GM19395 (cell line): ENCODE data around the gene TPH2.
A peak's percentile ranks its signal among the peaks of the same experiment; 100 is the strongest.

Source experiments
- ATAC-seq: cut with Tn5 transposase; IDR thresholded peaks from one replicate; pipeline ENCODE4 v1.9.1; 2021; ENCODE audit warnings: mild to moderate bottlenecking, moderate library complexity; ENCODE audit not compliant: unreplicated experiment

The TPH2 gene

DNA sequence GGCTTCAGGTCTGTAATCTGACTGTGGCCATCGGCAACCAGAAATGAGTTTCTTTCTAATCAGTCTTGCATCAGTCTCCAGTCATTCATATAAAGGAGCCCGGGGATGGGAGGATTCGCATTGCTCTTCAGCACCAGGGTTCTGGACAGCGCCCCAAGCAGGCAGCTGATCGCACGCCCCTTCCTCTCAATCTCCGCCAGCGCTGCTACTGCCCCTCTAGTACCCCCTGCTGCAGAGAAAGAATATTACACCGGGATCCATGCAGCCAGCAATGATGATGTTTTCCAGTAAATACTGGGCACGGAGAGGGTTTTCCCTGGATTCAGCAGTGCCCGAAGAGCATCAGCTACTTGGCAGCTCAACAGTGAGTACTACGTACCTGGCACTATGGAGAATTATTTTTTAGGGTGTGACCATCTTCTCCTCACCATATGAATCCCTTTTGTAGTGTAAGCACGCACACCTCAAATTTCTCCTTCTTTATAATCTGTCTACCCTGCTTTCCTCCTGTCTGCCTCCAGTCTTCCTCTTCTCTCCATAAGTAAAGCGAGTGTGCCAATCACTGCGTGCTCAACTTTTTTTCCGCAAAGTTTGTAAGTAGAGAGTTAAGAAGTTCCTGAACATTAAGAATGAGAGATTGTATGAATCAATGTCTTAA, at the start of gene TPH2:
TPH2 (plus strand) TSS at position 118 of the 658 bp plus-strand sequence; CDS start at position 260, 142 bp downstream.
- peak; percentile 78 for ATAC-seq

DNA sequence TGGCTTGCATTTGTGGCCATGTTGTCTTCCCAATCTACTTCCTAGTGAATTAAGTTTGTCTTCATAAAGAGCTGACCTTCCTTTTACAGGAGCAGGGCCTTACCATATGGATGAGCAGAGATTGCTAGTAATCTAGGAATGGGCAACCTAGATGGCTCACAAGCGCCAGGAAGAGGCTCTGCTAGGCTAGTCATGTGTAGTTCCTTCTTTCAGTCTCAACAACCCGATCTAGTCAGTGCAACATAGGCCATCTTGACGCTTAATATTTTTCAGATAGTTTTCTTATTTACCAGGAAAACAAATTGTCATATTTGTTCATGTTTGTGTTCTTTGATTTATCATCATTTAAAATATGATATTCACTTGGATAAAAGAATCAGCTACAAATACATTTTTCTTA, 48.2 kb upstream of the TPH2 start:
- no peak for ATAC-seq

- ATAC-seq, result no peak
These were observed 46.6 kb upstream of the TPH2 start for GRCh38 chr12:71892059-71892458.

DNA sequence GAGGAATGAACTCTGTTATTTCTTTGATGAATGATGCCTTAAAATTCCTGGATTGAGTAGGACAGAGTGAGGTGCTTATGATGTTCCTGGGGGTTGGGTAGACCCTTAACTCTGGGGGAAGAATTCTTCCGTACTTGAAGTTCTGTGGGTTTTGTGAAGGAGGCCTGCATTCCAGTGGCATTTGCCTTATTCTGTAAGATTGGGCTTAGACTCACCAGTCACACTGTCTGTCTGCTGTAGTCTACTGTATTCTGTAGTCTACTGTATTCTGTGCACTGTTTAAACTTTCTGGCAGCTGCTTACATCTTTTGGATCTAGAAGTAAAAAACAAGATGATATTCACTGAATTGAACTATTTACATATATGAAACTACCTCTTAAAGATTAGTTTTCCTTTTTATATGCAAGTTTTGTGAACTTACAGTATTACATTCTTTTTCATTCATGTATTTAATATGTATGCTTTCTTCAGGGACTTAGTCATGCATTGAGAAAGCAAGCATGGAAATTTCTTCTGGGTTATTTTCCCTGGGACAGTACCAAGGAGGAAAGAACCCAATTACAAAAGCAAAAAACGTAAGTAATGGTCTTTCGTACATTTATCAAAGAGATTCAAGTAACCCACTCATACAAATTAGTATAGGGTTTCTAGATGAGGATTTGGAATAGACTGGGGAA, 42.3 kb upstream of the TPH2 start:
- no peak for ATAC-seq

DNA sequence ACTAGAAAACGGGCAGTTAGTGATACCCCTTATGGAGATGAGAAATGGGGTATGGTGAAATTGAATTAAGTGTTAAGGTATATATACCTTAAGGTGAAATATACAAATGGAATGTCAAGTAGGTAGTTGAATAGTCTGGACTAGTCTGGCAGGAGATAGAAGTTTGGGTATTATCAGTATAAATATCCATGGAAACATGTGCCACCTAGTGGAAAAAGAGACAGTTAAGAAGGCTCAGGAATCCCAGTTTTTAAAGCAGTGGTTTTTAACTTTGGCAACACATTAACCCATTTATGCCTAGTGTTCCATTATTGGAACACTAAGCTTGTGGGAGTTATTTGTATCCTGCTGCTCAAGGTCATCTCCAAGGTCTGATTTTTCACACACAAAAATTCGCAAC, 38.6 kb upstream of the TPH2 start:
- ATAC-seq, result no peak

GRCh38 chr12:71904629-71905028, 34.0 kb upstream of the TPH2 start:
- no peak for ATAC-seq

DNA sequence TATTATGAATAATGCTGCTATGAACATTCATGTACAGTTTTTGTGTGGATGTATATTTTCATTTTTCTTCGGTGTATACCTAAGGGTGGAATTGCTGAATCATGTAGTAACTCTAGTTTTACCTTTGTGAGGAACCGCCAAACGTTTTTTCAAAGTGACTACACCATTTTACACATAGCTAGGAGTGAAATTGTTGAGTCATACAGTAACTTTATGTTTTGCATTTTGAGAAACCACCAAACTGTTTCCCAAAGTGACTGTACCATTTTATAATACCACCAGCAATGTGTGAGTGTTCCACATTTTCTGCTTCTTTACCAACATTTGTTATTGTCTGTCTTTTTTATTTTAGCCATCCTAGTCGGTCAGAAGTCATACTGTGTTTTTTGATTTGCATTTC, 3.1 kb upstream of the TPH2 start:
- peak; percentile 88 for ATAC-seq

- ATAC-seq, result no peak
These were observed 1.4 kb downstream of the TPH2 start for GRCh38 chr12:71940068-71940467.

DNA sequence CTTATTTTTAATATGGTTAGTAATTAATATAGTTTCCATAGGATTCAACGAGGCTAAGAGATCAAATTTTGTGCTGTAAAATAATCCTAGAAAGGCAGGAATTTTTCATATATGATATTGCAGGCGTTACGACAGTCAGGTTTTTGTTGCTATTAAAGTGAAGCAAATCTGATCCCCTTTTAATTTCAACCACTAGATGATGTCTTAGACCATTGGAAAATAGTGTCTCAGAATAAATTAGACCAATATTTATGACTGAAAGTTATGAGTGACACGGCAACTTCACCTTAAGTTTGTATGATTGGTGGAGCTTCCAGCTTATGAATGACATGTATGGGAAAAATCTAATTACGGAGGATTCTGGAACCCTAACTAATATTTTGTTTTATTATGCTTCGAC, 2.5 kb downstream of the TPH2 start:
- no peak for ATAC-seq

DNA sequence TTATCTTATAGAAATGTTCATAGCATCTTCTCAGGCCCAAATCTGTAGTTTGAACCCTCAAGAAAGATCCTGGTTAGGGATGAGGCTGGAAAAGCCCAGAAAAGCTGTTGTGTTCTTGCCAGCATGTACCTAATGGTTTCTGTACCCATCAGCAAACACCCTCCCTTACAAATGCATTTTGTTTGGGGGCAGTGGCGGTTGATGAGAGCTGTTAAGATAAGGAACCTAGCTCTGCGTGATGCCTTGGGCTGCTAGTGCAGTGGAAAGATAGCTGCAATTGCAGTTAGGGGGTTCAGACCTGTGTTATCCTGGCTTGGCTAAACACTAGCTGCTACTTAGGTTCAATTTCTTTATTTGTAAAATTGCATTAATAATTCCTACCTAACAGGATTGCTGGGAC, 3.6 kb downstream of the TPH2 start:
- ATAC-seq, result no peak

DNA sequence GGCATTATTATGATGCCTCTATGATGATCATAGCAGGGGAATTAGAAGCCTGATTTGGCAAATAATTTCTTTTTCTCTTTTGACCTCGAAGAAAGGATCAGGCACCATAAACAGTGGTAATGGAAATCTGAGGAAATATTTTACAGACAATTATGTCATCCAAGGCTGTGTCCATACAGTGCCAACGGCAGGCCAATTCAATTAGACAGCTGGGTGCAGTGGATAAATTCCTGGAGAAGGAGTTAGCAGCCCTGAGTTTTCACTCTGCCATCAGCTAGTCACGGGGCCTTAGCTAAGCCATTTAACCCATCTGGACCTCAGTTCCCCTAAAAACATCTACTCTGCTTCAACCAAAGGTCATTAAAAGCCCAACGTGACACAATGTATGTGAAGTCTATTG, 4.1 kb downstream of the TPH2 start:
- no peak for ATAC-seq

- ATAC-seq, result no peak
These were observed 6.5 kb downstream of the TPH2 start for GRCh38 chr12:71945121-71945520.

DNA sequence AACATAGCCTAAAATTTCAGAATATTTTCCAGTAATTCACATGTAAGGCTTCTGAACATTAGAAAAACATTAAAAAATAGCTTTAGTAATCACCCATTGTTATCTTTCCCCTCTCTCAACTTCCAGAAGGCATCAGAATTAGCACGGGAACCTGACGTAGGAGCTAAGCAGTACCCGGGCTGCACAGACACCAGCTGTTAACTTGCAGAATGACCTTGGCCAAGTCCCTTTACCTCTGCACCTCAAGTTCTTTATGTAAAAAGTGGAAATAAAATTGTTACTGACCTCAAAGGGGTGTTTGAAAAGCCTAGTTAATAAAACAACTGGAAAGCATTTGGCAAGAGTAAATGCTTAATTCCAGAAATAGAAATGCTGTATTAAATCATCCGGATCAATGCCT, 7.2 kb downstream of the TPH2 start:
- no peak for ATAC-seq

DNA sequence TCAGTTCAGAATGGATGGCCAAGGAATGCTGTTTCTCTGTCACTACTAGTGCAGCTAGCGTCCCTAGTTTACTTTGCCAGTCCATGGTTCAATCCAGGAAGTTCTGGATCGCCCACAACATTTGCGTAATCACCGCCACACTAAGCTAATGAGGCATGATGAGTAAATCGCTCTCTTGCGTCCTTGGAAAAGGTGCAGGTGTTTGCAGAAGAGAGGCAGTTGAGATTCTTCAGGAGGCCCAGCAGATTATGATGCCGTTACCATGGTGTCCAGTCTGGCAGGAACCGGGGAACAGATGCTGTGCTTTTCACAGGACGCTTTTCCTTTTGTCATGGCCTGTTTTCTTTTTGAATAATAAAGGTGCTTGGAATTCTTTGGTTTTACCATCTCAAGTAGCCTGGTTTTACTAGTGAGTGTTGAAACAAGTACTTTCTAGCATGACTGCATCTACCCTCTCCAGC, 9.0 kb downstream of the TPH2 start:
- ATAC-seq, result no peak

- no peak for ATAC-seq
These were observed 9.7 kb downstream of the TPH2 start for GRCh38 chr12:71948390-71948789.

DNA sequence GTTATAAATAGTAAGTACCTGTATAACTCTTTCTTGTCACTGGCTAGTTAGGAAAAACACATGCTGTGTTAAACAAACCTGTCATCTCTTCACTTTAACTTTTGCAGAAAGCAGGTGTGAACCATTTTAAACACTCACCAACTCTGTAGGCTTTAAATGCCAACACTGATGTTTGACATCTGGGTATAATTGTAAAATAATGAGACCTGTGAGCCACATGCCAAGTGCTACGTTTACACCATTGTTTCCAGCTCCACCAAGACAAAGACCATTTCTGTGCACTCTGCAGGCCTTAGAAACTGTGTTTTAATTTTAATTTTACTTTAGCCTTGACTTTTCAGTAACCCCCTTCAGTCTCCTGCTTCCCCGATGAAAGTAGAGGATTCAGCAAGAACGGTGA, 11.0 kb downstream of the TPH2 start:
- no peak for ATAC-seq

DNA sequence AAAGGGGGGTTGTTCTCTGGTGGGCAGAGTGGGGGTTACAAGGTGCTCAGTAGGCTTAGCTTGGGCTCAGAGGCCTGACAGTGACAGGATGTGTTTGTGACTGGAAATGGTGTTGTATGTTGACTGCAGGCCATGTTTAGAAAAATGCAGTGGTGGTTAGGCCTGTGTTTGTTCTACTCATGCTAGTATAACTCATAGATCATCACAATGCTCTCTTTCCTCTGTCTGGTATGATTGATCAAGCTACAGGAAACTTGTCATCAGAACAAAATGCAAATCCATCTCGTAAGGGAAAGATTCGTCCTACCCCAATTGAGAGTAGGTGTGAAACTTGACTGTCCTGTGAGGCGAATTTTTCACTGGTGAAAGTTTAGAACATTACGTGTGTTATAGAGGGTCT, 11.8 kb downstream of the TPH2 start:
- ATAC-seq, result no peak

DNA sequence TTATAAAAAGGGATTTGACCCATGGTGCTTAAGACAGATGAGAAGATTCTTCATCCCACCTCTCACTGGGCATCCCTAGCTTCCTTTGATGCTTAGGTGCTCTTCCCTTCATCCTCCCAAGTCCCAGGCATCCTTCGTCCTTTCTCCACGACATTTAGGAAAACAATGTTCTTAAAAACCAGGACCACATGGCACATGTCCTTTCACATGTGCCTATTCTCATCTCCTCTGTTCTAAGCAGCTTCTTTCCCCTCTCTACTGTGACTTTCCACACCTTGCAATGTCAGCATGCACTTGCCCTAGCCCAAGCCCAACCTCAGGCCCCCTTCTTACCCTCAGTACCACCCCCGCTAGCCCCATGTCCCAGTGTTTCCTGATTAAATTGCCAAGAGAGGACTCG, 12.2 kb downstream of the TPH2 start:
- no peak for ATAC-seq

DNA sequence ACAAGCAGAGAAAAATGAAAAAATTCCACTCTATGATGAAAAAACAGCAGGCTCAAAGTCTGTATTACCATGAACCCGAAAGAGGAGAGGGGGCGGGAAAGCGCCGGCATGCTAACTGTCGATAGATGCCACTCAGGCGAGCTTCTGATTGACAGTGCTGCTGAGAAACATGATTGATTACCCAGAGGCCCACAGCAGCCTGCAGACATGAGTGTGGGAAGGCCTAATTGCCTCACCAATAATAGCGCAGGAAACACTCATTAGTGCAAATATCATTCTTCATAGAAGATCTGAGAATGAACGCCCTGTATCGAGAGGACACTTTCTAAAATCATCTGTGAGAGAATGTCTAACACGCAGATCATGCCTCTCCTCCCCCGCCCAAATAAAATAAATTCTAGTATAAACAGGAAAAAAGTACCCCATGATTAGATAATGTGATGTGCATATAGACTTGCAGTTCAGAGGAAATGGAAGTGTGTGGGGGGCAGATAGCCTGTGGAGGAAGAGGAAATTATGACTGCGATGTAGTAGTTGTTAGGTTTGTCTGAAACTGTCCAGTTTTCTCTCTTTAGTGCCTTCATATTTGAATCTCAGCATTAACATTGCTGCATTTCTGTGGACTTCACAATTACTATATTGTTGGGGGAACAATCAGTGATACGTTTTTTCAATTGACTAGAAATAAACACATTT, 15.6 kb downstream of the TPH2 start:
- no peak for ATAC-seq

GRCh38 chr12:71954861-71955260, 16.2 kb downstream of the TPH2 start:
- no peak for ATAC-seq

- no peak for ATAC-seq
These were observed 17.3 kb downstream of the TPH2 start for GRCh38 chr12:71955970-71956369.

DNA sequence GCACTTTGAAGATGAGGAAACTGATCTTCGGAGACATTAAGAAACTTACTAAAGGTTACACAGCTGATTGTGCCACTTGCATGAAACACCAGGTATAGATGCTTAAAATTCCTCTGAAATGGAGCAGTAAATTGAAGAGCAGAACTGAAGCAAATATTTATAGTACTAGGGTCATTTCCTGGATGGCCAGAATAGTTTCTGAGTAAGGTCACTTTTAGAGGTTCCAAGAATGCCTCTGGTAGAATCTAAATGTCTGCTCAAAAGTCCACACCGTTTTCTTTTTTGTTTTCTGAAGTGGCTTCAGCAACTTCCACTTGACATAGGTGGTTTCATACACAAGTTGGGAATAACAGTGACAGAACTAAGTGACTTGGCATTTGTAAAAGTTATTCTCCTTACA, 19.4 kb downstream of the TPH2 start:
- ATAC-seq, result no peak
